Left colon (tissue), 2 donors: Measurements from ENCODE around the gene WNK1. TPM values are rescaled to one million over a fixed set of nuclear protein-coding genes. Genes with fewer than 3 reads are reported as not detected.
A peak's percentile ranks its signal among the peaks of the same experiment; 100 is the strongest.
"Not testable (repeated sequence)": the region's sequence is repeated elsewhere in the genome, so short reads cannot be mapped to it uniquely, and the experiment has no call there.

Experiments used
- ATAC-seq: fragments of 200-7000 bp; cut with Tn5 transposase; one replicate; pipeline ENCODE4 v1.9.1; 2020; ENCODE audit warnings: mild to moderate bottlenecking, moderate library complexity
- DNase-seq, 2 donors: peaks; one replicate each; pipeline ENCODE4 v3.0.0-alpha.2; 2020
- intact Hi-C, 2 donors: fragments of 100-400 bp; cut with DNase I in 1 of 2; cut with micrococcal nuclease in 1 of 2; formaldehyde crosslinking; loops; one replicate each; pipeline versions ENCODE4 v1.11.2 to v1.14.0; 2022; cut with DNase I, micrococcal nuclease
- total RNA-seq, 2 donors: library from RNA; stranded (reverse); fragmentation: NEBNext Ultra II Directional; extraction: Animal tissue kit (Norgen Biotek cat#: 25700); gene quantifications; one replicate each; pipeline ENCODE4 v1.2.1, GENCODE V29; 2021
- donor health status: DM: no; HTN: no; CAD: no.
- donor health status: DM: yes; HTN: yes; CAD: no.

Gene WNK1
- total RNA-seq, 2 donors from 2014 or later: 84.0 to 95.2 TPM

- intact Hi-C loops: no loop called here
- ATAC-seq (no peak), DNase-seq (no peak)
Observed at GRCh38 chr12:805022-805632, 52.7 kb downstream of the WNK1 start.

GRCh38 chr12:806200-806791, 53.9 kb downstream of the WNK1 start:
- intact Hi-C loops: no loop called here
- DNase-seq (no peak), ATAC-seq (peak; percentile 72)

DNA sequence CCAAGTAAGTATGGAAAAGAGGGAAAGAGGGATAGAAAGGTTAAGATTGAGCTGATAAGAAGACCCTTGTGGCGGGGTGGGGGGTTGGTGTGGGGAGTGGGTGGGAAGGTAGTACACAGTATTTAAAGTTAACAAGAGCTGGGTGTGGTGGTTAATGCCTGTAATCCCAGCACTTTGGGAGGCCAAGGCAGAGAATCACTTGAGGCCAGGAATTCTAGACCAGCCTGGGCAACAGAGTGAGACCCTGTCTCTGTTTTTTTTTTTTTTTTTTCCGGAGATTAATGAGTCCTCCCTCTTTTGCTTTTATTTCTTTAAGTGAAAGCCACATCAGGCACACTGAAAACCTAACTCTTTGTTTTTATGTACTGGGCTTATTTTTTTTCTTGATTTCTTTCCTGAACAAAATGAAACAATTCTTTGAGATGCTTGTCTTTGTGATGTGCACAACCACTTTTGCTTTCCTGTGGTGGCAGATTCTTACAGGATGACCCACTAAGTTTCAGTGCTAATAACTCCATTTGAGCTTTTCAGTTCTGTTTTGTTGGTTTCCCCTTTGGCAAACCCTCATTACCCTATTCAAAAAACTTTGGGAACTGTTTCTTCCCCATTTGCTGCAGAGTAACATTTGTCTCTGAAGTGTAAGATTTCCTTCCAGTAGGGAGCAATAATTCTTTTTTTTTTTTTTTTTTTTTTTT, 54.8 kb downstream of the WNK1 start:
- ATAC-seq (no peak), DNase-seq (no peak)
- intact Hi-C loops: no loop called here

DNA sequence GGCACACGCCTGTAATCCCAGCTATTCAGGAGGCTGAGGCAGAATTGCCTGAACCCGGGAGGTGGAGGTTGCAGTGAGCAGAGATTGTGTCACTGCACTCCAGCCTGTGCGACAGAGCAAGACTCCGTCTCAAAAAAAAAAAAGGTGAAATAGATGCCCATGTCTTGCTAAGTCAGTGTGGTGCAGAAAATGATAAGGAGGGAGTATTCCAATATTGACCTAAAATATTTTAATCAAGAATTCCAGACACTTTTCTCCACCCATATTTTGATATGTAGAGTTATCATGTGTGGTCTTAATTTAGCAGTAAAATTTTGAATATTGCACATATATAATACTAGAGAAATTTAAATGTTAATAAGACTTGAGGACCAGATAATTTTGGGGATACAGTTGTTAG, 57.7 kb downstream of the WNK1 start:
- no peak for ATAC-seq
- intact Hi-C loops: loop anchor here (5.0 to 10.0 kb wide), 2 partner anchors 233 to 235 kb away; no protein-coding TSS in a partner anchor
- DNase-seq: no peak

DNA sequence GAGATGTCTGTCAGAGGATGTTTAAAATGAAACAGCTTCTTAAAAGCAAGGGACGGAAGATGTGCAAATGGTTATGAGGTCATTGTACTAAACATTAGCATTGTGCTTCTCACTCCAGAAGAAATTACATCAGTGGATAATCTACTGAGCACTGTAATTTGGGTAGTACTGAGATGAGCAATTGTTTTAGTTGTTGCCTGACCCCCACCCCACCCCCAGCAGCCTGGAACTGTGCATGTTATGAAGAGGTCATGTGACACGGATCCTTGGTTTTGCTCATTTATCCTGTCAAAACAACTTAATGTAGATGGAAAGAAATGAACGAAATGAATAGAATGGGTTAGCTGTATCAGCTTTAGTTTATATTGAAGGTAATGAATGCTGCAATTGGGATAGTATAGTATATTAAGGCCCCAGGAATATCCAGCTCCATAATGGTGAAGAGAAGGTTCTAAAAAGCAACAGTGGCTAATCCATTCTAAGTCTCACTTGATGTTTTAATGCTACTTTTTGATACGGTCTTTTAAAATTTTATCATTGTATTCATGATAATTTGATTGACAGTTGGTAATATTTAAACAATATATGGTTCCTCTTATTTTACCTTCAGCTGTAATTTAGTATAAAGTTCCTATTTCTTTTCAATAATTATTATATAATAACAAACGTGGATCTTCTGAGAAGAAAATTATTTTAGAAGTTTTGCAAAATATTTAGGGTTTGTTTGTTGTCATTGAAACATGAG, 58.5 kb downstream of the WNK1 start:
- intact Hi-C loops: loop anchor here (5.0 to 10.0 kb wide), 2 partner anchors 234 to 236 kb away; no protein-coding TSS in a partner anchor
- DNase-seq (no peak), ATAC-seq (no peak)

- no peak for DNase-seq
- intact Hi-C loops: loop anchor here (5.0 to 10.0 kb wide), 2 partner anchors 236 to 238 kb away; no protein-coding TSS in a partner anchor
- ATAC-seq: no peak
Observed at GRCh38 chr12:812950-813349, 60.6 kb downstream of the WNK1 start.

GRCh38 chr12:817456-817855, 65.1 kb downstream of the WNK1 start:
- intact Hi-C loops: loop anchor here (5.0 to 10.0 kb wide), 2 partner anchors 35 to 243 kb away; no protein-coding TSS in a partner anchor
- not testable (repeated sequence) for ATAC-seq, DNase-seq

GRCh38 chr12:817941-818600, 65.7 kb downstream of the WNK1 start:
- DNase-seq: no peak
- intact Hi-C loops: loop anchor here (5.0 to 10.0 kb wide), 2 partner anchors 34 to 243 kb away; no protein-coding TSS in a partner anchor
- ATAC-seq: no peak

DNA sequence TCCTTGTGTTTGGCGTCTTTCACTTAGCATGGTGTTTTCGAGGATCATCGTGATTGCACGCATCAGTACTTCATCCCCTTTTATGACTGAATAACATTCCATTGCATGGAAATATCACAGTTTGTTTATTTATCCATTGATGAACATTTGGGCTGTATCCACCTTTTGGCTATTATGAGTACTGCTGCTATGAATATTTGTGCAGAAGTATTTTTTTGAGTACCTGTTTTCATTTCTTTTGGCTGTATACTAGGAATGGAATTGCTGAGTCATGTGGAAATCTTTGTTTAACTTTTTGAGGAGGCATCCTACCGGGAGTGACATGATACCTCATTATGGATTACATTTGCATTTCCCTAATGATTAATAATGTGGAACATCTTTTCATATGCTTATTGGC, 66.4 kb downstream of the WNK1 start:
- intact Hi-C loops: loop anchor here (5.0 to 10.0 kb wide), 2 partner anchors 34 to 244 kb away; no protein-coding TSS in a partner anchor
- DNase-seq (no peak), ATAC-seq (no peak)

DNA sequence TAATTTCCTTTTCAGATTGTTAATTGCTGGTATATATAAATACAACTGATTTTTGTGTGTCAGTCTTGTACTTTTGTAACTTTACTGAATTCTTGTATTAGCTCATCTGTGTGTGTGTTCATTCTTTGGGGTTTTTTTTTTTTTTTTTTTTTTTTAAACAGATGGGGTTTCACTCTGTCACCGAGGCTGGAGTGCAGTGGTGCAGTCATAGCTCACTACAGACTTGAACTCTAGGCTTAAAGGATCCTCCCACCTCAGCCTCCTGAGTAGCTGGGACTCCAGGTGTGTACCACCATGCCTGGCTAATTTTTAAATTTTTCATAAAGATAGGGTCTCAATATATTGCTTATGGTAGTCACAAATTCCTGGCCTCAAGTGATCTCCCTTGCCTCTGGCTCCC, 68.0 kb downstream of the WNK1 start:
- ATAC-seq: no peak
- intact Hi-C loops: no loop called here

DNA sequence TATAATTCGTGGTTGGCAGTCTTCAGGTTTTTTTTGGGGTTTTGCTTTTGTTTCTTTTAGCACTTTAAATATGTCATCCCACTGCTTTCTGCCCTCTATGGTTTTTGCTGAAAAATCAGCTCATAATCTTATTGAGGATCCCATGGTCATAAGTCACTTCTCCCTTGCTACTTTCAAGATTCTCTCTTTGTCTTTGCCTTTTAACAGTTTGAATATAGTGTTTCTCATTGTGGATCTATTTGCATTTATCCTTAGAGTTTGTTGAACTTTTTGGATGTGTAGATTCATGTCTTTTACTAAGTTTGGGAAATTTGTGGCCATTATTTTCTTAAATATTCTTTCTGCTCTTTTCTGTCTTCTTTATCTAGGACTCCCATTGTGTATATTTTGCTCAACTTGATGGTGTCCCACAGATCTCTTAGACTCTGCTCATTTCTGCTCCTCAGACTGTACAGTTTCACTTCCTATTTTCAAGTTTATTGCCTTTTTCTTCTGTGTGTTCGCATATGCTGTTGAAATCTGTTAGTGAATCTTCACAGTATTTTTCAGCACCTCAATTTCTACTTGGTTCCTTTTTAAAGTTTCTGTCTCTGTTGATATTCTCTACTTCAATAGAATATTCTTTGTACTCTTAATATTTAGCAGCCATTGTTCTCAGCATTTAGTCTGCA, 70.8 kb downstream of the WNK1 start:
- intact Hi-C loops: no loop called here
- DNase-seq (no peak), ATAC-seq (peak; percentile 30)

More for the DNA sequence above, 68.0 kb downstream of the WNK1 start:
- DNase-seq: no peak

GRCh38 chr12:826331-826730, 74.0 kb downstream of the WNK1 start:
- DNase-seq: no peak
- intact Hi-C loops: no loop called here

GRCh38 chr12:828726-829395, 76.5 kb downstream of the WNK1 start:
- DNase-seq (no peak), ATAC-seq (no peak)
- intact Hi-C loops: no loop called here

More at GRCh38 chr12:826331-826730, 74.0 kb downstream of the WNK1 start:
- no peak for ATAC-seq

- intact Hi-C loops: no loop called here
- DNase-seq (no peak), ATAC-seq (no peak)
Observed at GRCh38 chr12:830111-830867, 77.9 kb downstream of the WNK1 start.

DNA sequence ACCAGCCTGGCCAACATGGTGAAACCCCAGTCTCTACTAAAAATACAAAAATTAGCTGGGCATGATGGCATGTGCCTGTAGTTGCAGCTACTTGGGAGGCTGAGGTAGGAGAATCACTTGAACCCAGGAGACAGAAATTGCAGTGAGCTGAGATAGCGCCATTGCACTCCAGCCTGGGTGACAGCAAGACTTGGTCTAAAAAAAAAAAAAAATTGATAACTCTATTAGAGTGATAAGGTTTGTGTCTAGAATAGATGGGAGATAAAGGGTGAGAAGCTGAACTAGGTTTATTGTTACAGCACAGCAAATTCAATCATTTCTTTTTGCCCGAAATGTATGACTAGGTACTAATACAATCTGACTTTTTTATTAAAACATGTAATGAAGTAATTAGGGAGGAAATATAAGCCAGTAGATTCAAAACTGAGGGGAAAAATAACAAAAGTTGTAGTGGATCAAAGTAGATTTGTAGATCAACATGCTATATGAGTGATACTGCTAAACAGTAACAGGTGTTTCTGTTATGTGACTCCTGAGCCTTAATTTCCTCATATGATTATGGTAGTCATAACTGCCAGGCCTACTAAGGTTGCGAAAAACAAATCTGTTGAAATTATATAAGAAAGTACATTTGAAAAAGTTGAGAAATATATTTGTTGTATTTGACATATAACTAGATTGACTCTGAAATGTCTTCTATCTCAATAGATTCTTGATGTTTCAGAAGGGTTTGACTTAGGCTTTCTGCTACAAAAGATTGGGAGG, 83.6 kb downstream of the WNK1 start:
- peak; percentile 76 for ATAC-seq
- no peak for DNase-seq
- intact Hi-C loops: no loop called here

DNA sequence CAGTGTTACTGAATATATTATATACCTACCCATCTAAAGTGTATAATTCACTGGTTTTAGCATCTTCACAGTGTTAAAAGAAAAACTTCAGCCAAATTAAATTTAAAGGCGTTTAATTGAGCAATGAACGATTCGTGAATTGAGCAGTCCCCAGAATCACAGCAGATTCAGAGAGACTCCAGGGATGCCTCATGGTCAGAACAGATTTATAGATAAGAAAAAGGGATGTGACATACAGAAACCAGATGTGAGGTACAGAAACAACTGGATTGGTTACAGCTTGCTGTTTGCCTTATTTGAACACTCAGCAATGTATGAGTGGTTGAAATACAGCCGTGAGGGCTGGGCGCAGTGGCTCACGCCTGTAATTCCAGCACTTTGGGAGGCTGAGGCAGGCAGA, 84.6 kb downstream of the WNK1 start:
- DNase-seq (no peak), ATAC-seq (no peak)
- intact Hi-C loops: no loop called here
